ENCODE results near the gene PLPP1.
"Not testable (repeated sequence)": the region's sequence is repeated elsewhere in the genome, so short reads cannot be mapped to it uniquely, and the experiment has no call there.

The PLPP1 gene

GRCh38 chr5:55509097-55509496 lies 25.7 kb downstream of the PLPP1 start:
- FAIRE-seq (no peak), DNase-seq (ENCODE audit: insufficient read length, low spot score) (no peak)

DNA sequence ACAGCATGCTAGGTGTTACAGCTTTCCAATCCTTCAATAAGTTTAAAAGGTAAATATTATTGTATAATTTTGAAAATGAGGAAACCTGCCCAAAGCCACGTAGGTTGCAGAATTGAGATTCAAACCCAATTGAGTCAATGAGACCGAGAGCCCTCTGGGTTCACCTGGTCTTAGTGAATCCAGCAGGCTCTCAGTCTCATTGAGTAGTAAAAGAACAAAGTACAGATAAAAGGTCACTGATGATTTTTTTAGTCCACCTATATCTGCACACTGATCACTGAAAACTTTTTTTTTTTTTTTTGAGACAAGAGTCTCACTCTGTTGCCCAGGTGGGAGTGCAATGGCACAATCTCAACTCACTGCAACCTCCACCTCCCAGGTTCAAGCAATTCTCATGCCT lies 27.2 kb downstream of the PLPP1 start:
- DNase-seq (ENCODE audit: insufficient read length, low spot score) (no peak), FAIRE-seq (no peak)

- DNase-seq (ENCODE audit: insufficient read length, low spot score); FAIRE-seq: not testable (repeated sequence)
These were observed 29.1 kb downstream of the PLPP1 start for GRCh38 chr5:55505711-55506110.

- not testable (repeated sequence) for DNase-seq (ENCODE audit: insufficient read length, low spot score); FAIRE-seq
These were observed 30.8 kb downstream of the PLPP1 start for GRCh38 chr5:55503917-55504316.

- FAIRE-seq (no peak), DNase-seq (ENCODE audit: insufficient read length, low spot score) (no peak)
These were observed 32.0 kb downstream of the PLPP1 start for GRCh38 chr5:55502759-55503158.

- DNase-seq (ENCODE audit: insufficient read length, low spot score): no peak
- no peak for FAIRE-seq
These were observed 36.3 kb downstream of the PLPP1 start for GRCh38 chr5:55498457-55498856.

GRCh38 chr5:55497712-55498111 lies 37.1 kb downstream of the PLPP1 start:
- FAIRE-seq: no peak
- no peak for DNase-seq (ENCODE audit: insufficient read length, low spot score)

DNA sequence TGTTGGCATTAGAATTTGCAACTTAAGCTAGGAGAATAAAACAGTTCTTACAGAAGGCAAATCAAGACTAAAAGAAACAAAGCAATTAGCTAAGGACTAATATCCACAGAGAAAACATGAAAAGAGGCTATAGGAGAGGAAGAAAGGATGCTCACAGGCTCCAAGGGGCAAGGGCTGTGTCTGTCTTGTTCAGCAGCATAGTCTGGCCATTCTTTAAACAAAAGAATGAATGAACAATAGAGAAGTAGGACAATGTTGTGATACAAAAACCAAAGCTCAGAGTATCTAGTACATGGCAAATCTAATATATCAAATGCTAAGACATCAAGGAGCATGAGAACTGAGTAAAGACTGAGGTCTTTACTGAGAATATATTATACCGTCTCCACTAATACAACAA lies 39.5 kb downstream of the PLPP1 start:
- FAIRE-seq (no peak), DNase-seq (ENCODE audit: insufficient read length, low spot score) (no peak)

- DNase-seq (ENCODE audit: insufficient read length, low spot score): no peak
- FAIRE-seq: no peak
These were observed 42.3 kb downstream of the PLPP1 start for GRCh38 chr5:55492449-55492848.

DNA sequence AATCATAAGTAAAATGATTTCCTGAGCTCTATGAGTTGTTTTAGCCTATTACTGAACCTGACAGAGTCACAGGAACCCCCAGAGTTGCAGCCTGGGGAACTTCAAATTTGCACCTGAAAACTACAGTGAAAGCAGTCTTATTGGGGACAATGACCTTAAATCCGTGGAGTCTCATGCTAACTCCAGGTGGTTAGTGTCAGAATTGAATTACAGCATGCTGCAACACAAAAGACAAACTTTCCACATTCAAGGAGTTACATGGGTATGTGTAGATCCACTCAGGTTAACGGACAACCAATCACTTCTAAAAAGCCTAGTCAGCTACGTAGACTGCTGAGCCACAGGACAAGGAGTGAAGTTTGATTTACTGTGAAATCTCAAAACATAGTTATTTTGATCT lies 49.7 kb downstream of the PLPP1 start:
- DNase-seq (ENCODE audit: insufficient read length, low spot score): no peak
- no peak for FAIRE-seq

DNA sequence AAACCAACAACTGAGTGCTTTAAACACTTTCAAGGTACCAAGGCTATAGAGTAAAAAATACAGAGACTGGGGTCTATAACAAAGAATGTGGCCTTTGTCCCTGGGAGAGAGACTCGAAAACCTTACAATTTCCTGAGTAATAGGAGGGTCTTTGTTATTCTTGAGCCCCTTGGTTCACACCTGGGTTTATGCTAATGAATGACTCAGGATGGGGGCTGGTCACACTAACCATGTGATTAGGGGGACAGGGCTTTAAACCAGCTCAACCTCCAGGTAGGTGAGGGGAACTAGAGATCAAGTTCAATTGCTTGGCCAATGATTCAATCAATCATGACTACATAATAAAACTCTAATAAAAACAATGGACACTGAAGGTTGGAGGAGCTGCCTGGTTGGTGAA lies 50.2 kb downstream of the PLPP1 start:
- DNase-seq (ENCODE audit: insufficient read length, low spot score) (no peak), FAIRE-seq (no peak)

DNA sequence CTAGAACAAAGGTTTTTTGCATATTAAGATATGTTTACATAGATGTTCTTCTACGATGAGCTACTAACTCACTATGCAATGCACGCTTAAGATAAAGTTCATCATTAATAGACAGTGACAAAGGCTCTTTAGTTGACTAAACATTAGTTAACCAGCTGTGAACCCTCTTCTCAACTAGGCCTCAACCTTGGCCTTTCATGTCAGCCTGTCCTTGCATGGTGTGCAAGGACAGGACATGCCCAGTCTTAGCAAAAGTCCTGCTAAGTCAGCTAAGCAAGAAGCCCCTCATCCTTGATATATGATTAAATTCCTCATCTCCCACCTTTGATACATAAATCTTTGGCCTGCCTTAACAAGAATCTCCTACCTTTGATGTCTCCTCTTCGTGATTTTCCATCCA lies 50.9 kb downstream of the PLPP1 start:
- no peak for FAIRE-seq
- no peak for DNase-seq (ENCODE audit: insufficient read length, low spot score)

DNA sequence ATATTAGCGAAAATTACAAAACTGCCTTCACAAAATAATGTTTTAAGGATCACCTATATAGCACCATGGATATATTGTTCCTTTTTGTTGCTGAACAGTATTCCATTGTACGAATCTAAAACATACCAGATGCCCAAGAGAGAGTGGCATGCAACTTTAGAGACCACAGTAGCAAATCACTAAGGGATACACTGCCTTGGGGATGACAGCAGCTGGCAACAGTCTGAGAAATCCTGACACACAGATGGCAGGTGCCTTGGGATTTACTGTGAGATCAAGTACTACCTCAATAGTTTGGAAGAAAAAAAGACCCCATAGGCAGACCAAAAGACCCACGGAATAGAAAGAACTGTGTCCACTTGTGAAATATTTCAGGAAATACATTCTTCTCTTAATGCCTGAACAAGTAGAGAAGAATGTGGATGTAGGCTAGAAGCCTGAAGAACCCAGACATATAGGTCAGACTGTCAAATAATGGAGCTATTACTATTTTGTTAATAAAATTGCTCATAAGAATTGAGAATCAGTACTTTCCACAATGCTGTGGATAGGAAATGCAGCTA lies 53.4 kb downstream of the PLPP1 start:
- FAIRE-seq (no peak), DNase-seq (ENCODE audit: insufficient read length, low spot score) (no peak)

DNA sequence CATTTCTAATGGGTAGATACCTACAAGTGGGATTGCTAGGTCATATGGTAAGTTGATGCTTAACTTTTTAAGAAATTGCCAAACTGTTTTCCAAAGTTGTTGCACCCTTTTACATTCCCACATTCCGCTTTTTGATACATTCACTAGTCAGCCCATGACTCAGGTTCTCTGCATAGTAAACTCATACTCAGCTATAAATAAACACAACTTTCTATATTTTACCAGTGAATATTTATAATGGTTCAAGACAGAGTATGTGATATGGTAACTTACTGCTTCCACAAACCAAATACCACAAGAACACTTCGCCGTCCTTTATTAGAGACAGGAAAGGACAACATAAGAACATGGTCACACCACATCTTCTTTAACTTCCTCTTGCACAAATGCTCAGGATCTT lies 54.0 kb downstream of the PLPP1 start:
- no peak for FAIRE-seq
- DNase-seq (ENCODE audit: insufficient read length, low spot score): no peak

DNA sequence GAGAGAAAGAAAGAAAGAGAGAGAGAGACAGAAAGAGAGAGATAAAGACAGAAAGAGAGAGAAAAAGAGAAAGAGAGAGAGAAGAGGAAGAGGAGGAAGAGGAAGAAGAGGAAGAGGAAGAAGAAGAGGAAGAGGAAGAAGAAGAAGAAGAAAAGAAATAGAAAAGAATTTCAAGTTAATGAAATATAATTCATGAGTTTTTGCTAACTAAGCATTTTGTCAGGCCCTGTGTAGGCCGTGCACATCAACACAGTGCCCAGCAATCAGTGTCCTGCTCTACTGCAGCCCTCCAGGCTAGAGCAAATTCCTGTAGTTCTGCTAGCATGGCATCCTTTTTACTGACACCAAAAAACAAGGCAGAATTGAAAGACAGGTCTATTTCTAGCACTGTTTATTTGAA lies 62.1 kb downstream of the PLPP1 start:
- no peak for FAIRE-seq
- DNase-seq (ENCODE audit: insufficient read length, low spot score): no peak

GRCh38 chr5:55471468-55471867 lies 63.3 kb downstream of the PLPP1 start:
- FAIRE-seq (no peak), DNase-seq (ENCODE audit: insufficient read length, low spot score) (no peak)

GRCh38 chr5:55470282-55470681 lies 64.5 kb downstream of the PLPP1 start:
- DNase-seq (ENCODE audit: insufficient read length, low spot score): no peak
- no peak for FAIRE-seq

- FAIRE-seq (no peak), DNase-seq (ENCODE audit: insufficient read length, low spot score) (no peak)
These were observed 64.9 kb downstream of the PLPP1 start for GRCh38 chr5:55469839-55470238.

GRCh38 chr5:55467862-55468551 lies 66.8 kb downstream of the PLPP1 start:
- FAIRE-seq (no peak), DNase-seq (ENCODE audit: insufficient read length, low spot score) (no peak)

DNA sequence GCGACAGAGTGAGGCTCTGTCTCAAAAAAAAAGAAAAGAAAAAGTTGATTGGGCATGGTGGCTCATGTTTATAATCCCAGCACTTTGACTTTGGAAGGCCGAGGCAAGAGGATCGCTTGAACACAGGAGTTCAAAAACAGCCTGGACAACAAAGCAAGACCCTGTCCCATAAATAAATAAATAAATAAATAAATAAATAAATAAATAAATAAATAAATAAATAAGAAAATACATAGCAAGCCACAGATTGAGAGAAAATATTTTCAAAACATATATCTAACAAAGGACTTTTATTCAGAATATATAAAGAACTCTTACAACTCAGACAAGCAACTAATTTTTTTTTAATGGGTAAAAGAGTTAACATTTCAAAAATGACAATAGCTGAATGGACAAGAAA lies 71.2 kb downstream of the PLPP1 start:
- FAIRE-seq (no peak), DNase-seq (ENCODE audit: insufficient read length, low spot score) (no peak)

DNA sequence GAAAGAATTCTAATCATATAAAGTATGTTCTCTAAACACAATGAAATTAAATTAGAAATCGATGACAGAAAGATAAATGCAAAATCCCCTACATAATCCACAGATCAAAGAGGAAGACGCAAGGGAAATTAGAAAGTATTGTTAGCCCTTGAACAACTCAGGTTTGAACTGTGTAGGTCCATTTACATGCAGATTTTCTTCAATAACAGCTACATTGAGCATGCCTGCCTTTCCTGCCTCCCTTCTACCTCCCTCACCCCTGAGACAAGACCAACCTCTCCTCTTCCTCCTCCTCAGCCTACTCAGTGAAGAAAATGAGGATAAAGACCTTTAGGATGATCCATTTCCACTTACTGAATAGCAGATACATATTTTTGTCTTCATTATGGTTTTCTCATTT lies 75.2 kb downstream of the PLPP1 start:
- no peak for FAIRE-seq
- no peak for DNase-seq (ENCODE audit: insufficient read length, low spot score)

GRCh38 chr5:55456216-55456895 lies 78.4 kb downstream of the PLPP1 start:
- no peak for DNase-seq (ENCODE audit: insufficient read length, low spot score)

More at GRCh38 chr5:55456216-55456895, 78.4 kb downstream of the PLPP1 start:
- no peak for FAIRE-seq
